Right lobe of liver (tissue), 4 donors: Measurements from ENCODE around the gene FAH.

Source experiments
- CTCF ChIP-seq, 4 donors: fragments of 200-600 bp in 3 of 4; fragments of 450-650 bp in 1 of 4; IDR thresholded peaks; one replicate each; pipeline versions ENCODE4 v1.5.1 to v1.8.0; 2016 to 2022; ENCODE audit warnings: antibody characterized with exemption in 4 of 4, mild to moderate bottlenecking in 2 of 4
- POLR2A ChIP-seq: fragments of 450-650 bp; IDR thresholded peaks from one replicate; pipeline ENCODE4 v1.6.1; 2017; ENCODE audit warnings: antibody characterized with exemption, mild to moderate bottlenecking
- donor health status: DM: no; HTN: no; CAD: no.
- donor health status: DM: no; HTN: no; CAD: no.
- donor health status: DM: no; HTN: yes; CAD: no.

GRCh38 chr15:80105595-80105994, 47.2 kb upstream of the FAH start:
- TF ChIP-seq CTCF (IDR thresholded peaks at IDR 0.05) (no peak), POLR2A (no peak)
